Heart right ventricle (tissue), 16 donors: ENCODE measurements around the gene PLA2G2E. TPM values are rescaled to one million over a fixed set of nuclear protein-coding genes. Genes with fewer than 3 reads are reported as not detected.

Experiments used
- ATAC-seq, 8 donors: fragments of 200-7000 bp; cut with Tn5 transposase; one replicate each; pipeline ENCODE4 v1.9.1; 2020; ENCODE audit warnings: mild to moderate bottlenecking in 8 of 8, moderate library complexity in 8 of 8, moderate number of reproducible peaks in 1 of 8
- DNase-seq, 2 donors: peaks; one replicate each; pipeline ENCODE4 v3.0.0-alpha.2; 2020
- H3K27ac ChIP-seq, 10 donors: fragments of 200-600 bp; sonication (generic) in 2 of 10; one replicate each; pipeline versions ENCODE4 v1.5.0 to v1.8.0; 2020 to 2022; ENCODE audit warnings: mild to moderate bottlenecking in 3 of 10
- H3K27me3 ChIP-seq, 7 donors: fragments of 200-600 bp; one replicate each; pipeline ENCODE4 v1.8.0; 2021 to 2022; ENCODE audit warnings: mild to moderate bottlenecking in 2 of 7
- H3K36me3 ChIP-seq, 9 donors: fragments of 200-600 bp; sonication (generic) in 1 of 9; one replicate each; pipeline versions ENCODE4 v1.5.0 to v1.8.0; 2020 to 2022; ENCODE audit warnings: mild to moderate bottlenecking in 2 of 9
- H3K4me1 ChIP-seq, 9 donors: fragments of 200-600 bp; sonication (generic) in 1 of 9; one replicate each; pipeline versions ENCODE4 v1.5.0 to v1.8.0; 2020 to 2022; ENCODE audit warnings: mild to moderate bottlenecking in 4 of 9
- H3K4me3 ChIP-seq, 10 donors: fragments of 200-600 bp; sonication (generic) in 2 of 10; one replicate each; pipeline versions ENCODE4 v1.5.0 to v1.8.0; 2020 to 2022; ENCODE audit warnings: mild to moderate bottlenecking in 7 of 10, moderate library complexity in 2 of 10
- H3K9me3 ChIP-seq, 11 donors: fragments of 200-600 bp in 10 of 11; sonication (generic) in 2 of 11; one replicate each; pipeline versions ENCODE4 v1.5.0 to v1.8.0; 2013 to 2022; ENCODE audit warnings: mild to moderate bottlenecking in 2 of 11, control low read depth in 1 of 11, moderate library complexity in 1 of 11
- WGBS, 2 donors: extraction: QIAGEN DNeasy Blood & Tissue Kit; methylation state at CpG; one replicate each; pipeline ENCODE4 v1.1.7; 2013; ENCODE audit warnings: inconsistent platforms in 1 of 2; 5-methylcytosine and 5-hydroxymethylcytosine counted together
- intact Hi-C, 10 donors: fragments of 100-400 bp; cut with DNase I; formaldehyde crosslinking; loops; one replicate each; pipeline versions ENCODE4 v1.11.1 to v1.14.2; 2022
- polyA plus RNA-seq, 2 donors: library from polyadenylated mRNA; stranded (reverse); fragments of 200-250 nt; gene quantifications; one replicate each; pipeline ENCODE4 v1.2.3, GENCODE V29; 2013
- total RNA-seq, 10 donors: library from RNA; stranded (reverse); fragmentation: NEBNext Ultra II Directional in 3 of 10; extraction: Animal tissue kit (Norgen Biotek cat#: 25700) in 3 of 10; gene quantifications; one replicate each; pipeline versions ENCODE4 v1.2.1 to v1.2.4, GENCODE V29; 2021 to 2023
- TF ChIP-seq, protein P1 (sequence below), 9 donors: fragments of 200-600 bp; sonication (generic) in 2 of 9; IDR thresholded peaks; one replicate each; pipeline versions ENCODE4 v1.5.0 to v1.8.0; 2021 to 2022; ENCODE audit warnings: antibody characterized with exemption in 9 of 9, mild to moderate bottlenecking in 5 of 9, moderate library complexity in 1 of 9
- donor health status: Arrhythmogenic right ventricular cardiomyopathy.
- donor health status: ischemic (EF 13 %, LVEDD 7.1; RV severe dilation, severe dysfunction).
- donor health status: healthy with polysubstance abuse.
- donor health status: DM: no; HTN: yes; CAD: no.
- donor health status: DM: no; HTN: no; CAD: no.
- donor health status: ischemic (EF 25% LVEDD 6.9; RV normal size, moderate dysfunction).
- donor health status: ischemic (EF 25% LVEDD 5.7; RV mildly dilated, moderate dysfunction).
- donor health status: healthy.
- donor health status: DM: yes; HTN: yes; CAD: no.
- donor health status: Ischemic cardiomyopathy.
- donor health status: ischemic (EF 35%, LVEDD 5.7; RV mildly dilated, moderate dysfunction).
- donor health status: nonischemic (EF 11% LVEDD 7.7; RV severe dilation, severe dysfunction).
- donor health status: DM: yes; HTN: yes; CAD: no.
- donor health status: PGD.
- donor health status: ischemic (EF 29% LVEDD 5.4; RV normal size, mild dysfunction).
- donor health status: nonischemic (EF 23%, LVEDD 6.1; RV moderate dilation, normal function).

Gene PLA2G2E
- total and polyA plus RNA-seq, 12 donors = not detected

DNA sequence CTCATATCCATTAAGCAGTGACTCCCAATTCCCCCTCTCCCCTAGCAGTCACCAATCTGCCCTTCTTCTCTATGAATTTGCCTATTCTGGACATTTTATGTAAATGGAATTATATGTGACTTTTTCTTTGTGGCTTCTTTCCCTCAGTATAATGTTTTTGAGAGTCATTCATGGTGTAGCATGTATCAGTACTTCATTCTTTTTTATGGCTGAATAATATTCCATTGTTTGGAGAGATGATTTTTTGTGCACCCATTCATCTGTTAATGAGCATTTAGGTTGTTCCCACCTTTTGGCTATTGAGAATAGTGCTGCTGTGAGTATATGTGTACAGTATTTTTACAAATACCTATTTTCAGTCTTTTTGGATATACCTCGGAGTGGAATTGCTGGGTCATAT lies 21.8 kb downstream of the PLA2G2E start:
- 92 to 96% methylated on average over 1 of the region's 1 CpG for WGBS, 2 donors
- TF ChIP-seq, protein P1, sequence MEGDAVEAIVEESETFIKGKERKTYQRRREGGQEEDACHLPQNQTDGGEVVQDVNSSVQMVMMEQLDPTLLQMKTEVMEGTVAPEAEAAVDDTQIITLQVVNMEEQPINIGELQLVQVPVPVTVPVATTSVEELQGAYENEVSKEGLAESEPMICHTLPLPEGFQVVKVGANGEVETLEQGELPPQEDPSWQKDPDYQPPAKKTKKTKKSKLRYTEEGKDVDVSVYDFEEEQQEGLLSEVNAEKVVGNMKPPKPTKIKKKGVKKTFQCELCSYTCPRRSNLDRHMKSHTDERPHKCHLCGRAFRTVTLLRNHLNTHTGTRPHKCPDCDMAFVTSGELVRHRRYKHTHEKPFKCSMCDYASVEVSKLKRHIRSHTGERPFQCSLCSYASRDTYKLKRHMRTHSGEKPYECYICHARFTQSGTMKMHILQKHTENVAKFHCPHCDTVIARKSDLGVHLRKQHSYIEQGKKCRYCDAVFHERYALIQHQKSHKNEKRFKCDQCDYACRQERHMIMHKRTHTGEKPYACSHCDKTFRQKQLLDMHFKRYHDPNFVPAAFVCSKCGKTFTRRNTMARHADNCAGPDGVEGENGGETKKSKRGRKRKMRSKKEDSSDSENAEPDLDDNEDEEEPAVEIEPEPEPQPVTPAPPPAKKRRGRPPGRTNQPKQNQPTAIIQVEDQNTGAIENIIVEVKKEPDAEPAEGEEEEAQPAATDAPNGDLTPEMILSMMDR (IDR thresholded peaks at IDR 0.05) = no peak
- ATAC-seq = no peak

DNA sequence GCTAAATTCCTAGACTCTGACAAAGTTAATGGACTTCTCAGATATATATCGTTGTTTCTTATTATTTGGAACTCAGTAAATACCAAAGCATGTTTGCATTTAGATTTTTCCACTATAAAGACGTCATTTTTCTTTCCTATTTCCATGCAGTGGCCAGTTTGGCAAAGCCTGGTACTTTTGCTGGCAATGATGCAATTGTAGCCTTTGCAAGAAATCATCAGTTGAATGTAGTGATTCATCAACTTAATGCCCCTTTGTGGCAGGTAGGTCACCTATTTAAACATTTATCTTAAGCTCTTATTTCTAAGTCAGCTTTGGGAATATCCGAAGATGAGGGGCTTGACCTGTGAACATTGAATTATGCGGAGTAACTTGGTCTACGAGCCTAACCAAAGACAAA lies 29.2 kb downstream of the PLA2G2E start:
- TF ChIP-seq, protein P1 (IDR thresholded peaks at IDR 0.05) = no peak
- 92 to 94% methylated on average over 5 of the region's 5 CpGs for WGBS, 2 donors
- no peak overlapping the region for H3K4me3 ChIP-seq
- H3K4me1 ChIP-seq = no peaks in the 10 kb centered on the region
- H3K9me3 ChIP-seq = no peaks in the 10 kb centered on the region
- no peak for ATAC-seq
- no peak for DNase-seq
- peaks cover 0 to 90% (median 22%) of the 10 kb centered on the region in 9 donors for H3K36me3 ChIP-seq
- no peaks in the 10 kb centered on the region for H3K27me3 ChIP-seq
- no peak overlapping the region for H3K27ac ChIP-seq
- intact Hi-C loops = no loop called here

More for the DNA sequence above, 21.8 kb downstream of the PLA2G2E start:
- no peaks in the 10 kb centered on the region for H3K4me1 ChIP-seq
- no peaks in the 10 kb centered on the region for H3K27me3 ChIP-seq
- H3K36me3 ChIP-seq = peaks cover 0 to 100% (median 27%) of the 10 kb centered on the region in 9 donors
- H3K4me3 ChIP-seq = no peak overlapping the region
- no peak overlapping the region for H3K27ac ChIP-seq
- no peak for DNase-seq
- no peaks in the 10 kb centered on the region for H3K9me3 ChIP-seq
- intact Hi-C loops = no loop called here

DNA sequence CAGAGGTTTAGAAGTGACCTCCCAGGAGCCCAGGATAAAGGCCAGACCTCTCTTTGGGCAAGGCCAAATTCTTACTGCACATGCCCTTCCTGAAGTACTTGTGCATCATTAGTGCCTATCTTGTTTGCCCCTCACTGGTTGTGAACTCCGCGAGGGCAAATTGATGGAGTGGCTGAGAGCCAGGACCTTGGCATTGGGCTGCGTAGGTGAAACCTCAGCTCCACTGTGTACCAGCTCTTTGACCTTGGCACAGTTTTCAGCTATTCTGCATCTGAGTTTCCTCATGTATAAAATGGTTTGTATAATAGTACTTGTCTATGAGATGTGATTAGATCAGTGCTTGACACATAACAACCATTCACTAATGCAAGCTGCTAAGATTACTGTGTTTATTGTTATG lies 29.7 kb downstream of the PLA2G2E start:
- no peaks in the 10 kb centered on the region for H3K27me3 ChIP-seq
- DNase-seq (no peak), ATAC-seq (no peak)
- intact Hi-C loops = no loop called here
- H3K4me1 ChIP-seq = no peaks in the 10 kb centered on the region
- H3K27ac ChIP-seq = no peak overlapping the region
- 60 to 68% methylated on average over 3 of the region's 3 CpGs for WGBS, 2 donors
- H3K4me3 ChIP-seq = no peak overlapping the region
- peaks cover 0 to 85% (median 17%) of the 10 kb centered on the region in 9 donors for H3K36me3 ChIP-seq
- TF ChIP-seq, protein P1 (IDR thresholded peaks at IDR 0.05) = no peak
- no peaks in the 10 kb centered on the region for H3K9me3 ChIP-seq

DNA sequence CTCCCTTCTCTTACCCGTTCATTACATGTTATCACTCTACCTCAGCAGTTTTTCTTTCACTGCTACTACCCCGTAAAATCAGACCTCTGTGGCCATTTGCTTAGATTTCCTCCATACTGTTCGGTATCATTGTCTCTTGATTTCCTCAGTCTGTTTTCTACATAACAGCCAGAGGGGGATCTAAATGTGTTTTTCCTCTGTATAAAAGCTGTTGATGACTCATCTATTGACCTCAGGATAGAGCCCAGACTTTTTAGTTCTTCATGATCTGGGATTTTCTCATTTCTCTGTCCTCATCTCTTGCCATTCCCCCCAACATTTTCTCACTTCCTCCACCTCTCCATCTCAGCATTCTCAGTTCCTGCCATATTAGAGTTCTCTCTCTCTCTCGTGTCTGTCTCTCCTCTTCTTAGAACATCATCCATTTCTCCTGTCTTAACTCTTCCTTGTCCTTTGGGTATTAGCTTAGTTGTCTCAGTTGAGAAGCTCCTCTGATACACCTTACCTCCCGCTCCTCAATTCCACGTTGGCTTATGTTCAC lies 30.7 kb downstream of the PLA2G2E start:
- intact Hi-C loops = no loop called here
- ATAC-seq = no peak
- no peaks in the 10 kb centered on the region for H3K27me3 ChIP-seq
- peak overlapping the region in 1 of 10 donors; percentile 4 for H3K27ac ChIP-seq
- H3K9me3 ChIP-seq = no peaks in the 10 kb centered on the region
- 73 to 85% methylated on average over 6 of the region's 6 CpGs for WGBS, 2 donors
- no peak for DNase-seq
- no peak overlapping the region for H3K4me3 ChIP-seq
- H3K4me1 ChIP-seq = no peaks in the 10 kb centered on the region
- H3K36me3 ChIP-seq = peaks cover 0 to 75% (median 12%) of the 10 kb centered on the region in 9 donors
- TF ChIP-seq, protein P1 (IDR thresholded peaks at IDR 0.05) = no peak
